ENCODE measurements around the gene ISCA2.

The ISCA2 gene

DNA sequence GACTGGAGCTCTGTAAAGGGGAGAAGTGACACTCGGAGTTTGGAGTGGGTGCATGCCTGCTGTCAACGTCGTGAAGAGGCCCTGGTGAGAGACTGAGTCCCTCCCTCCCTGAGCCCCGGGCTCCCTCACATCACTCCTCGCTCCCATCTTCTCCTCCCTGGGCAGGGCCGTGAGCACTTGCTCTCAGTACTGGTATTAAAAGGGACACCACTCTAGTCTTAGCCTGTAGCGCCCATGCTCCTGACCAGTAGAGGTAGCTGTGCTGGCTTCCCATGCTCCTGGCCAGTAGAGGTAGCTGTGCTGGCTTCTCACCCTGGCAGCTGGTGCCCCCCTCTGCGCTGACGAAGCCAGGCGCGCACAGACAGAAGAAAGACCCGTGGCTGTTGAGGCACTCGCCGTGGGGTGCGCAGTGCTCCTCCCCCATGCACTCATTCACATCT is 14.7 kb downstream of the ISCA2 start:
- no peak for DNase-seq (ENCODE audit: low read depth in 2 of 2)

DNA sequence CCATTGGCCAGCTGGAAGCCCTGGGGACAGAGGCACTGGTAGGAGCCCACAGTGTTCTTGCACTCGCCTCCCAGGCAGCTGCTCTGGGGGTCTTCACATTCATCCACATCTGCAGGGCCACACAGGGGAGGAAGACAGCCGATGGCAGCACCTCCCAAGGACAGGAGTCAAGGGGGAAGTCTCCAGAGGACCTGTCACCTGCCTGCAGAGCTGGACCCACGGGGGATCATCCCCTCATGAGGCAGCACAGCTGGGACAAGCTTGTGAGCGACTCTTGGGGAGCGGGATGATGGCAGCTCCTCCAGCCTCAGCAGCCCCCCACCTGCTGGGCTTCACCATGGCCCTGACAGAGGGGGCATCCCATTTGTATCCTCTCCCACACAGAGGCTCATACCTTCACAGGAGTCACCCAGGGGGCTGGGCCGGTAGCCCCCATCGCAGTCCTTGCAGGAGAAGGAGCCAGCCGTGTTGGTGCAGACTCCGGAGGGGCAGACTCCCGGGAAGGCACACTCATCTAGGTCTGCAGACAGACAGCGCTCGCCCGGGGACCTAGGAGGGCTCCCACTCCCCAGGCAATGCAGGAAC is 15.4 kb downstream of the ISCA2 start:
- DNase-seq (ENCODE audit: low read depth in 2 of 2), result no peak

DNA sequence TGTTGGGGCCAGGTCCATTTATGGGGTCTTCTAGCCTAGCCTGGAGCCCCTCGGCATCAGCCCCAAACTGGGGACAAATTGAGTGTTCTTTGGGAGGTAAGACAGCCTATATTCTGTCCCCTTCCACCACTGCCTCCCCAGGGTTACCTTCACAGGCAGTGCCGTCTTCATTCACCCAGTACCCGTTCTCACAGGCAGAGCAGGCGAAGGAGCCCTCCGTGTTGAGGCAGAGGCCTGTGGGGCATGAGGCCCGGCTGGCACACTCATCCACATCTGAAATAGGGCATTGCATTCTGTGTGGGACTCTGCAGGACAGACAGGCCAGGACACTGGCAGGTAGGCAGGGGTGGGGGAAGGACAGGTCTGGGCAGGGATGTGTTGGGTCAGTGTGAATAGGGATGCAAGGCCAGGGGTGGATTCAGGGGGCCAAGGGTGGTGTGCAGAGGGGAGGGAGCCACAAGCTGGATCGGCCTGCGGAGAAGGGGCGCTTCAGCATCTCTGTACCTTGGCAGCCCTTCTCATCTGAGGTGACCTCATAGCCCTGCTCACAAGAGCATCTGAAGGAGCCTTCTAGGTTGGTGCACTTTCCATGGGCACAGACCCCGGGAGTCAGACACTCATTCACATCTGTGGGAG is 16.1 kb downstream of the ISCA2 start:
- no peak for DNase-seq (ENCODE audit: low read depth in 2 of 2)

DNA sequence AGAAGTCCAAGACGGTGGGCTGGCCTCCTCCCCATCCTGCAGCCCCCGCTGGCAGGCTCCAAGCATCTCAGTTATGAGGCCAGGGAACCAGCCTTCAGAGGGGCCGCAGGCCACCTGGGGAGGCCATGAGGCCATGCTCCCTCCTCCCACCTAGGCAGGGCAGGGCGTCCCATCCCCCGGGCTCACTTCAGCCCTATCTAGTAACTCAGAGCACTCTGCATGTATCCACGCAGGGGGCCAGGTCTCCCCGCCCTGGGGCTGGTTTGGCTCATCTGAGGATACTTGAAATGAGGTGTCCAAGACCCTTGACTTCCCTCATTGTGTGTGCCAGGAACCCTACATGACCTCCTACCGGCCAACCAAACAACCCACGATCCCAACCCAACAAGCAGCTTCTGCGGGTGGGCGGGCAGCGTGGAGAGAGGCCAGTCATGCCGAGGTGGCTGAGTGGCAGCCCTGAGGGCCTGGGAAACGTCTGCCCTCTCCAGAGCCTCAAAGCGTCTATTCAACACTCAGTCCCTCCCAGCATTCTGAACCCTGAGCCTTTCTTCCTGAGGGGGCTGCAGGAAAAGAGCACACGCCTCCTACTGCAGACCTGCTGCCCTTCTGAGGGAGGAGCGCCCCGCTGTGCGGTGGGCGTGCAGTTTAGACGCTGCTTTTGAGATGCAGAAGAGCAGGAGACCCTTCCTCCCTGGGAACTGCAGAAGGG is 16.8 kb downstream of the ISCA2 start:
- DNase-seq (ENCODE audit: low read depth in 2 of 2), result no peak

DNA sequence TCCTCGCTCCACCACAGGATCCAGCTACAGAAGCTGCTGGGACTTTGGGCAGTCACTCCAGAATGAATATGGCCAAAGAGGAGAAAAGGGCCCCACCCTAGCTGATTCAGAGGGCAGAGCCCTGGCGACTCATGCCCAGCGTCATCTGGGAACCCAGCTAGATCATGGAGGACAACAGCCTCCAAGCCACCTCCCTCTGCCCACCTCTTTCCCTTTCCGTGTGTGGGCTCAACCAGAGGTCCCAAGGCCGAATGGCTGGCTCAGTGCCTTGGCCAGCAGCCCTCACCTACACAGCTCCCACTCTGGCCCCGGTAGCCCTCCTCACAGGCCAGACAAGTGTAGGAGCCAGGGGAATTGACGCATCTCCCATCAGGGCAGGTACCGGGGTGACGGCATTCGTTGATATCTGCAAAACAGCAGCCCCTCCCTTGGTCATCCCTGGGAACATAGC is 17.4 kb downstream of the ISCA2 start:
- DNase-seq (ENCODE audit: low read depth in 2 of 2), result no peak

DNA sequence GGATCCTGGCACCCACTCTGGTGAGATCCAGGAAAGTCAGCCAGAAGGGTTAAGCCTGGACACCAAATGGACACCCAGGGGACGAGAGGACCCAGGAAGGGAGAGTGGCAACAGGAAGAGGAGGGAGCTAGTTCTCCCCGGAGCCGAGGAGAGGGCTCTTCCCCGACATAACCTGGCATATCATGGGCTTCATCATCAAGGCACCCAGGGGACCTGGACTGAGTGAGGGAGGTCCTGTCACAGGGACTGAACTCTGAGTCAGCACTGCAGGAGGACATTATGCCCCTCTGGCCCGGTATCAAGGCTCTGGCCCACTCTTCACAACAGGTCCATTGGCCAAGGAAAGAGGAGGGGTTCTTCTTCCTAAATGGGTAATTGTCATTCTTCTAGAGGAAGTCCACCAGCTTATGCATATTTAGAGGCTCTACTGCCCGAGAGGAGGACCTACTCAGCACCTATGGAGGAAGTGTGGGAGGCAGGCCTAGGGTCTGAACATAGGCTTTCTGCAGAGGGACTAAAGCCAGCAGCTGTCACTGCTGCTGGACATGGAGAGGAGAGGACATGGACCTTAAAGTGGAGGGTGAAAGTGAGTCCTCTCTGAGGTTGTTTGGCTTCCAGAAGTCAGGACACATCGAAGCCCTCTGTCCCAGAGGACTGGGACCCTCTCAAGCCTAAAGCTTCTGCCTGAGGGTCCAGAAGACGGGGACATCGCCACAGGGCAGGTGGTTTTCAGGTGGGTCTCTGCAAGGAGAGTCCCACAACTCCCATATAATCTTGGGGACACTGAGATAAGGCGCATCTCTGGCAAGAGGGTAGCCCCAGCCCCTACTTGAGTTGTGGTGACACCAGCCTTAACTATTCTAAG is 18.6 kb downstream of the ISCA2 start:
- no peak for DNase-seq (ENCODE audit: low read depth in 2 of 2)

DNA sequence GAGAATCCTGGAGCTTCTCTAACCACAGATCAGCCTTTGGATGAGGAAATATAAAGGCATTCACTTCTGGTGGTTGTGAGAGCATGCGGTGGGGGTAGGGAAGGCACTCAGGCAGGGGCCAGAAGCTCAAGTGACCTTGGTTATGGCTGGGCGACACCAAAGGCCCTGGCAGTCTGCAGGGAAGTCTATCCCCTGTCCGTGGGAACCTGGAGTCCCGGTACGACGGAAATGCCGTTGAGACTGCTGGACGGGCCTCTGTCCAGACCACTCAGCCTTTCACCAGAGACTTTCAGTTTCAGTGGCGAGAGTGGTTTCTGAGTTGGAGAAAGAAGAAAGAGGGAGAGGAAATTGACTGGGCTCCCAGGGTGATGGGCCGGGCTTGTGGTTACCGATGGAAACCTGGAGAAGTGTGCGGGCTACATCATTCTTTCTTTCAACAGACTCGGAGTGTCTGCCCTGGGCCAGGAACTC is 20.9 kb downstream of the ISCA2 start:
- no peak for DNase-seq (ENCODE audit: low read depth in 2 of 2)

DNA sequence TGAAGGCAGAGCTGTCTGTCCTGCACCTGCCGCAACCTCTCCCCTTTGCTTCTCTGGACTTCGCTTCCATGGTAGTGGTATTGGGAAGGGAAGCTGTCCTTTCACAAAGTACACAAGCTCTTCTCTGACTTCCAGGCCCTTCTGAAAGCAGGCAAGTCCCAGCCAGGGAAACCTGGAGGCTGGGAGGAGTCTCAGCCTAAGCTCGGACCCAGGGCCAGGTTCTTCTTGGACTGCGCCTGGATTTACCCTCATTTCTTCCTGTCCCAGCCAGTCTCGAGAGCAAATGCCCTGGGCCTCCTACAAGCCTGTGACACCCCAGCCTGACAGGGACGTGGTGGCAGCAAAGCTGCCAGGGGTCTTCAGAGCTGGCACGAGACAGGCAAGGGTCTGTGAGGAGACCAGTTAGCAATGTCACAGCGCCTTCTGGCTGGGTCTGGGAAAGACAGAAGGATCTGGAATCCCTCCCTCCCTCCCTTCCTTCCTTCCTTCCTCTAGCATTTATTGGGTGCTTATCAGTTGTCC is 22.4 kb downstream of the ISCA2 start:
- no peak for DNase-seq (ENCODE audit: low read depth in 2 of 2)

DNA sequence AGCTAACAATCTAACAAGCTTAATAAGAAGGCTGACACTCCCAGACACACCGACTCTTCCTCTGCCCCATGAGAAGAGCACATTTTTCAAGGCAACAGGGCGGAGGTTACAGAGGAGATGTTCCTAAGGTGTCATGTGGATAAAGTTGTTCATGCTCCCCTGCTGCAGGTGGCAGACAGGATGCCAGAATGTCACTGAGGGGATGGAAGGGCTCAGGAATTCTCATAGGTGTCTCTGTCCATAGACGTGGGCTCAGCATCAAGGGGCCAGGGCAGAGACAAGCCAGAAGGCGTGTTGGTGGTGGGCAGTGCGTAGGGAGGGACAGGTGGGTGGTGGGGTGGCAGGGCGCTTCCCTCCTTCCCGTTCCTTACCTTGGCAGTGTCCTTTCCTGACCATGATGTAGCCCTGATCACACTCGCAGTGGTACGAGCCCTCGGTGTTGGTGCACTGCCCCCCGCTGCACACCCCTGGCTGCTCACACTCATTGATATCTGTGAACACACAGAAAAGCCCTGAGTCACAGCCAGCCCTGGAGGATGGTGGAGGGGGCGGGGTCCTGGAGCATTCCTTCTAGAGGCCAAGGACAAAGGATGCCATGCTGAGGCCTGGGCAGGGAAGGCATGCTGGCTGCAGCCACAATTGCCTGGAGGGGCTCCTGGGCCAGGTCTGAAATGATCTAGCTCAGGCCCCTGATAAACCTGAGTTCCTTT is 23.0 kb downstream of the ISCA2 start:
- no peak for DNase-seq (ENCODE audit: low read depth in 2 of 2)

DNA sequence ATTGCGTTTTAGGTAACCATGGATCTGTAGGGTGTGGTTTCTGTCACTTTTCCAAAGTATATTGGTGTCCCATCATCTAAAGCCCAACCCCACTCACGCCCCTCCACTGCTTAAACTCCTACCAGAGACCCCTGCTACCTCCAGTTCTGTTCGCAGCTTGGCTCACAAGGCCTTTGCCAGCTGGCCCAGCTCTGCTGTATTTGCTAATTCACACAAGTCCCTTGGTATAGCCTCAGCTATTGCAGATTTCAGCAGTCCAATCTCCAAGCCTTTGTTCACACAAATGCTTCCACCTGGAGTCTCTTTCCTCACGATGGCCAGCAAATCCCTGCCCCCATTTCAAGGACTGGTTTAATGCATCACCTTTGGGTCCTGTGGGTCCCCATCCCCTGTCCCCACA is 24.2 kb downstream of the ISCA2 start:
- DNase-seq (ENCODE audit: low read depth in 2 of 2), result no peak

DNA sequence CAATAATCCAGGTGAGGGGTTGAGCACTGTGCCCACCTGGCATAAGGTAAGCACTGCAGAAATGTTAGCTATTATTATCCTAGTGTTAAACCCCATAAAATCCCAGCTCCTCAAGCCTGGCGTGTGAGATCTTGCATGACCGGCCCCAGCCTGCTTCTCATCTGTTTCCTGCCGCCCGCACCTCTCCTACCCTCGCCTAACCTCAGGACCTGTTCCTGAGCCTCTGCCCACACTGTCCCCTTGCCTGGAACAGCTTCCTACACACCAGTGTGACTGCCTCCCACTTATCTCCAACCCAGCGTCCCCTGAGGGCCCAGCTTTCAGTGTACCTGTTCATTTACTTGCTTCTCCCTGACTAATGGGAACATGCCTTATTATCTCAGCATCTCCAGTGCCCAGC is 24.7 kb downstream of the ISCA2 start:
- DNase-seq (ENCODE audit: low read depth in 2 of 2), result no peak

DNA sequence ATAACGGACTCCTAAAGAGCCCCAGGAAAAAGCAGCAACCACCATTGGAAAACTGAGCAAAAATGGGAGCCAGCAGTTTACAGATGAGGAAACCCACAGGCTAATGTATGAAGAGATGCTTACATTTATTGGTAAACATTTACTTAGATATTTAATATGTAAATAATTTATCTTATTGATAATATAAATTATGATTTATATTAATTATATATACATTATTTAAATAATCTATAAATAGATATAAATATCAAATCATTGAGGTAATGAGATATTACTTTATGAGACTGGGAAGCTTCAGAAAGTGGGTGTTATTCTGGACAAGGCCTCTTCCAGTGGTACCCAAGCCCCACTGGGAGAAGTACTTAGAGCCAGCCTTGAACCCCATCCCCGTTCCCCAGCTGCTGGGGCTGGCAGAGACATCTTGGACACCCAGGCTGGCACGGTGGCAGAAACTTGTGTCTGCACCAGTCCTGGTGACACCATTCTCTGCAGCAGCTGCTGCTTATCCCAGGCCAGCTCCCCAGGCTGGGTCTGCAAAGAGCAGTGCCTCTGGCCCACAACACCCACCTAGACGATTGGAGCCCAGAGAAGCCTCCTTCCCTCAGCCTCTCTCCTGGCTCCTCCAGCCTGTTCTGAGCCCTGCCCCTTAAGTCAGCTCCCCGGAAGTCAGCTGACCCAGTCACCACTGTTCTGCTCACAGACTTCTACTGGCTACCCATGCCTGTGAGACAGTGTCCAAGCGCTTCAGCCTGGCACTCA is 25.9 kb downstream of the ISCA2 start:
- no peak for DNase-seq (ENCODE audit: low read depth in 2 of 2)

DNA sequence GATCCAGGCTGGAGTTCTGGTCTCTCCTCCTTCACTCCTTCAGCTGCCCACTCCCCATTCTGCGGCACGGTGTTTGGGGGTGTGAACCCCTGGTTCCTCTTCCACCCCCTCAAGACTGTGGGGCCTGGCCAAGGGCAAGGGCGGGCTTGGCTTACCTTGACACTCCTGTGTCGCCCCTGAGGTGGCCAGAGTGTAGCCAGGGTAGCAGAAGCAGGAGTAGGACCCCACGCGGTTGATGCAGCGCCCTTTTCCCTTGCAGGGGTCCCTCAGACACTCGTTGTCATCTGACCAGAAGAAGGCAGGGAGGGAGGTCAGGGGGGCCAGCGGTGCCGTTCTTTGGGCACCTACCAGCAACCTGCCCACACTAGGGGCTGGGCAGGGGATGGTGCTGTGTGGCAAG is 28.2 kb downstream of the ISCA2 start:
- DNase-seq (ENCODE audit: low read depth in 2 of 2), result no peak

DNA sequence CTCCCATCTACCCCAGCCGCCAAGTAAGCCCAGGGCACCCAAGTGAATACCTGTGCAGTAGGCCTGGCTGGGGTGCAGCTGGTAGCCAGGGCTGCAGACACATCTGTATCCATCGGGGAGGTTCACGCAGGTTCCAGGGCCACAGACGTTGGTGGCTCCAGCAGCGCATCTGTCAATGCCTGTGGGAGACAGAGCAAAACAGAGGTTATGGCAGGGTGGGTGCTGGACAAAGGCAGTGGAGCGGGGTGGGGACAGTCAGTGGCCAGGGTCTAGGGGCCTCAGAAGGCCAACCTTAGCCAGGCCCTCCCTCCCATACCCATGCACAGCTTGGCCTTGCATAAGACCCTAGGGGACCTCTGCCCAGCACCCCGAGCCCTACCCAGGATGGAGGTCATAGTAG is 29.2 kb downstream of the ISCA2 start:
- no peak for DNase-seq (ENCODE audit: low read depth in 2 of 2)

DNA sequence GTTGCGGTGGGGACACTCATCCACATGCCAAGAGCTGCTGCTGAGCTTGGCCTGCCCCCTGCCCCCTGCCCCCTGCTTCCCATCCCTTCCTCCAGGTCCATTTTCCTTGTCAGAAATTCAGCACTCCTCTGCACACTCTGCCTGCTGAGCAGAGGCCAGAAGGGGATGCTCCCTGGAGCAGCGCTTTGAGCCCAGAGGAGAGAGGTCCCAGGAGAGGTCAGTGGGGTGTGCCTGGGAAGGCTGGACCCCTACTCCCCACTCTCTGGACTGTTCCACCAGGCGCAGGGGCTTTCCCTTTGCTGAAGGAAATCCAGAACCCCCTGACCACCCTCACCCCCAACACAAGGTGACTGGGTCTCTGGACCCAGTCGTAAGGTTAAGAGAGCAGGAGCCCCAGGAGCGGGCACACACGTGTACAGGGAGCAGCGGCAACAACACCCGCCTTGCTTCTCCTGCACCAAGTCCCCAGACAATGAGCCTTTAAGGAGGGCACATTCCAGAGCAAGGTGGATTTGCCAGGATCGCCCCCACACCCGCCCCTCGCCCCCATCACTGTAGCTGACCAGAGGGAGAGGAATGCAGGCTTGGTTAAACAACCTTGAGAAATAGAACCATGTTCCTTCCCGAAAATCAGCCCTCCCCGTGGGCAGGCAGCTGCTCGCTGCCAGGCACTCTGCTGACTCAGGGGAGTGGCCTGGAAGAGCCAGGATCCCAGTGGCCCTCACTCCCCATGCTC is 30.7 kb downstream of the ISCA2 start:
- no peak for DNase-seq (ENCODE audit: low read depth in 2 of 2)

DNA sequence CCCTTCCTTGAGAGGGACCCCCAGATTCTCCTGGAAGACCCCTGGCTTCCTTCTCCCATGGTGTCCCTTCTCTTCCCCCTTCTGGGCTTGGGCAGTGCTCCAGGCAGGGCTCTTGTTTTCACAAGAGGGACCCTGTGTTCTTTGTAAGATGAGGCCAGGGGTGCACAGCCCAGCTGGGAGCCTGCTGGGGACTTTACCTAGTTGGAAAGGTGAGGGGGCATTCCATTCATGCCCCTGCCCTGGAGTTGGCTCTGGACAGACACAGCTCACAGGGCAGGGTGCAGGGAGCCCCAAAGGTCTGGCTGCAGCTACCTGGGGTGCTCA is 31.2 kb downstream of the ISCA2 start:
- no peak for DNase-seq (ENCODE audit: low read depth in 2 of 2)

DNA sequence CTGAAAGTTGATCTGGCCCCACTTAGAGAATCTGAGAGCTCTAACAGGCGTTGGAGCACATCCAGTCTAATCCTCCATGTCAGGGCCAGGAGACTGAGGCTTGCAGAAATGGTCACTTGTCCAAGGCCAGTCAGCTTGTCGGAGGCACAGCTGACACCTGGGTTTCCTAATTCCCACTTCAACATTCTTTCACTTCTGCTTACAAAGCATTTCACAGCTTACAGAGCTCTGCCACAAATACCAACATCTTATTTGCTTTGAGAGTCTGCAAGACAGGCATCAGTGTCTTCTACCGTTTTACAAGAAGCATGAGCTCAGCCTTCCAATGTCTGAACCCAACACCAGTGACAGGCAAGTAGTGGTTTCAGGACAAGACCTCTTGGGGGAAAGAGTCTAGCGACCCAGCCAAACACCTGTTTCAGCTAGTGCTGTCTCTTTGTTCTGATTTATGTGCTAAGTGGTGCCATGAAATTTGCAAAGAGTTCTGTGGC is 31.8 kb downstream of the ISCA2 start:
- no peak for DNase-seq (ENCODE audit: low read depth in 2 of 2)

DNA sequence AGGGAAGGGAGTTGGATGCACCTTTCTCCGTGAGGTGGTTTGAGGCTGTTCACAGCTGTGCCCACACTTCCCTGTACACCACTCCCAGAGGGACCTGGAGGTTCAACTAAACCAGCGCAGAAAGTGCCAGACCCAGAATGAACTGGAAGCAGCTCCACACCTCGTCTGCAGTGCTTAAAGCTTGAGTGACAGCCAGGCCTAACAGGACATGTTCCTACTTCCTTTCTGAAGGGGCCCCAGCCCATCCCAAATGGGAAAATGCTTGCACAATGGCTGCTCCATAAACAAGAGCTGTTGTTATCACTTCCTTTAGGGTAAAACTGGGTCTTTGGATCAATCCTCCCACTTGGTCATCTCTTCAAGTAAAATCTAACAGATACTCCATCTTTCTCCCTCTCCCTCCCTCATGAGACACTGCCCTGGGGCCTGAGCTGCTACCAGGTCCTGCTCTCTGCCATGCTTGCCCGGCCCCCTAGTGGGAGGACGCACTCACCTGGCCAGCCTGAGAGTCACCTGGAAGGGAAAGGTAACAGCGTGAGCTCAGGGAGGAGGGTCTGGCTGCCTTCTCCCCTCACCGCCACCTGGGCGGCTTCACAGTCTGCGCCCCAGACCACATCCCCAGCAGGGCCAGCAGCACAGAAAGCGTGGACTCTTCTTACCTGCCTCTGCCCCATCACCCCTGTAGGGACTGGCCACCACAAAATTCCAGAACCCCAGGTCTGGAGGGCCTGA is 33.5 kb downstream of the ISCA2 start:
- no peak for DNase-seq (ENCODE audit: low read depth in 2 of 2)

DNA sequence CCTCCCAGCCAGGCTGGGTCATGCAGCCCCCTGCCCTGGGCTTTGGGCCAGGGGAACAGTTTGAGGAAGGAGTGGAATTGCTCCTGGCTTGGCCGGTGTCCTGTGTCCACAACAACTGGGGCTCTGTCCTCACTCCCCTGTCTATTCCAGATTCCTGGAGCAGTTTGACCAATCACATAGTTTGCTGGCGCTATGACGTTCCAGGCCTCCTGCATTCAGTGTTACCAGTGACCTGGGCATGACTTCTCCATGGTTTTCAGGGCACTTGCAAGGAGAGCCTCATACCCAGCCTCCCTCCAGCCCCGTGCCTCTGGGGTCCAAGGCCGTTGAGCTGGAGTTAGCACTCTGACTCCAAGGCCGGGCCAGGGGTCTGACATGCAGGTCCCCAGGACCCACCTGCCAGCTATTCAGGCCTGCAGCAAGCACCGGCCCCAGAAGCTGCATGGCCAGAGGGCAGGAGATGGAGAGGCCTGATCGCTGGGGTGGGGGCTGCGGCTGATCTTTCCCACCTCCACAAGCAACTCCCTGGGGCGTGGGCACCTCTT is 34.2 kb downstream of the ISCA2 start:
- DNase-seq (ENCODE audit: low read depth in 2 of 2), result no peak
